Measurements from ENCODE around the gene ST6GALNAC1. TPM values are rescaled to one million over a fixed set of nuclear protein-coding genes. Genes with fewer than 3 reads are reported as not detected.

The ST6GALNAC1 gene
- total and polyA plus RNA-seq, 2 of the 8 experiments (the other 6 are each of a cell fraction or from before 2014, with no cell fraction given) = not detected

- no peak for DNase-seq (ENCODE audit: low read depth in 1 of 2, low spot score in 2 of 2)
- H3K14ac ChIP-seq (ENCODE audit: insufficient read length) = no peak overlapping the region
- H2AFZ ChIP-seq (ENCODE audit: low read length) = no peak overlapping the region
- H3K79me1 ChIP-seq (ENCODE audit: low read depth, low read length) = no peaks in the 10 kb centered on the region
- no peak overlapping the region for H4K8ac ChIP-seq (ENCODE audit: extremely low read depth, insufficient read depth, low read length)
- CTCF ChIA-PET (ENCODE audit: partially characterized antibody) = interaction anchor here (0.7 to 13.1 kb wide), 7 partner anchors 12 to 218 kb away, joined by 3 to 155 read pairs (median 5); partner anchors contain the start of genes AANAT and MXRA7
- H3K9ac ChIP-seq (replicated peaks in 1 of 4; ENCODE audit: extremely low read depth in 1 of 4, low read depth in 3 of 4, low read length in 3 of 4) = no peak overlapping the region
- no peak overlapping the region for H4K91ac ChIP-seq (replicated peaks; ENCODE audit: insufficient read length, low read length)
- no peak overlapping the region for H3K18ac ChIP-seq (ENCODE audit: extremely low read depth, low read length)
- no peak overlapping the region for H2BK20ac ChIP-seq (ENCODE audit: low read length)
- no peaks in the 10 kb centered on the region for H3K36me3 ChIP-seq (ENCODE audit: control insufficient read depth in 2 of 4, insufficient read depth in 4 of 4, low read length in 3 of 4)
- H2BK12ac ChIP-seq (ENCODE audit: low read depth, low read length) = no peak overlapping the region
- FAIRE-seq = no peak
- no peak overlapping the region for H4K5ac ChIP-seq (ENCODE audit: insufficient read length, low read depth, low read length)
- no peaks in the 10 kb centered on the region for H3K23me2 ChIP-seq (ENCODE audit: low read depth, low read length)
- no peak overlapping the region for H3K27ac ChIP-seq (ENCODE audit: low read depth, low read length)
- H3K79me2 ChIP-seq (ENCODE audit: control insufficient read depth in 1 of 2, insufficient read depth in 2 of 2, low read length in 2 of 2) = no peaks in the 10 kb centered on the region
- H2BK5ac ChIP-seq (ENCODE audit: low read depth, low read length) = no peak overlapping the region
- no peak overlapping the region for H2AK5ac ChIP-seq (ENCODE audit: low read depth, low read length)
- no peak overlapping the region for H2BK120ac ChIP-seq (replicated peaks; ENCODE audit: low read depth, low read length)
- H3K4ac ChIP-seq (replicated peaks; ENCODE audit: insufficient read length, low read depth, low read length) = no peak overlapping the region
- TF ChIP-seq CEBPB (IDR thresholded peaks at IDR 0.05; ENCODE audit: low read depth, low read length) = no peak
- no peak for TF ChIP-seq SP4 (IDR thresholded peaks at IDR 0.05; ENCODE audit: low read length)
- H3K56ac ChIP-seq (replicated peaks; ENCODE audit: insufficient read length, low read depth, low read length) = no peak overlapping the region
- no peak overlapping the region for H3K23ac ChIP-seq (ENCODE audit: insufficient read length)
- POLR2A ChIA-PET (ENCODE audit: partially characterized antibody) = interaction anchor here (0.9 to 1.1 kb wide), 2 partner anchors 14 to 22 kb away, joined by 3 read pairs; no protein-coding TSS in a partner anchor
- H2BK15ac ChIP-seq (ENCODE audit: low read length) = no peak overlapping the region
- peaks cover 0 to 2% of the 10 kb centered on the region in 2 experiments for H4K20me1 ChIP-seq (replicated peaks in 1 of 2; ENCODE audit: control insufficient read depth in 1 of 2, insufficient read depth in 2 of 2, low read length in 2 of 2)
- H3K4me2 ChIP-seq (ENCODE audit: insufficient read depth in 1 of 2, low read depth in 2 of 2, low read length in 2 of 2) = no peak overlapping the region
- peaks cover 0 to 28% (median 14%) of the 10 kb centered on the region in 4 experiments; a peak in 6 of 7 replicates for H3K4me1 ChIP-seq (replicated peaks in 1 of 4; ENCODE audit: control insufficient read depth in 3 of 4, insufficient read depth in 4 of 4, low read length in 3 of 4)
- no peaks in the 10 kb centered on the region for H3K27me3 ChIP-seq (replicated peaks in 1 of 4; ENCODE audit: control insufficient read depth in 3 of 4, extremely low read depth in 1 of 4, insufficient read depth in 3 of 4, low read length in 3 of 4)
- H3K9me3 ChIP-seq (ENCODE audit: insufficient read depth in 2 of 2, low read depth in 1 of 2, low read length in 1 of 2) = no peaks in the 10 kb centered on the region
- 90% methylated on average over 4 of the region's 8 CpGs; no CpG with 5 or more reads in 1 of the 2 experiments for WGBS, 2 experiments (ENCODE audit: extremely low coverage in 1 of 2, insufficient coverage in 1 of 2, insufficient read length in 1 of 2, insufficient replicate concordance in 2 of 2, low coverage in 1 of 2, low lambda C conversion rate in 2 of 2, missing lambda C conversion rate in 1 of 2)
- no peak overlapping the region for H3K4me3 ChIP-seq (ENCODE audit: extremely low read depth in 1 of 4, insufficient read depth in 2 of 4, low read depth in 3 of 4, low read length in 4 of 4)
Observed at GRCh38 chr17:76685846-76686245, 42.3 kb upstream of the ST6GALNAC1 start.
